GM19193 (cell line): ENCODE measurements around the gene KRT12.

ENCODE experiments used
- POLR2A ChIP-seq: IDR thresholded peaks from 4 replicates; pipeline ENCODE4 v1.6.1; 2011; ENCODE audit not compliant: insufficient read depth, insufficient read length; ENCODE audit errors: extremely low read depth

KRT12 gene

DNA sequence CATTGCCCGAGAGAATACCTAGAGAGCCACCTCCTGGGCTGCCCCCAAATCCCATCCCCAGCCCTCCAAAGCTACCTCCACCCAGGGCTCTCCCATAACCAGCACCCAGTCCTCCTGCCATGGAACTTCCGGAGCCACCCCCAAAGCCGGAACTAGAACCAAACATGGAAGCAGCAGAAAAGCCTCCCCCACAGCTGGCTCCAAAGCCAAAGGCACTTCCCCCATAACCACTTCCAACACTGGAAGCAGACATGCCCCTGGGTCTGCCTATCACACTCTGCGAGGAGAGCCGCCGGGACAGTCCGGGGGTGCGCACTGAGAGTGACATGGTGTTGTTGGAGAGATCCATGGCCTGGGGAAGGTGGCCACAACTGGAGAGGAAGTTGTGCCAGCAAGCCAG is at the start of gene KRT12:
TSS of gene KRT12 (minus strand) at position 386 of the 400 bp plus-strand sequence. CDS start at position 349, 37 bp downstream.
- no peak for TF ChIP-seq POLR2A

DNA sequence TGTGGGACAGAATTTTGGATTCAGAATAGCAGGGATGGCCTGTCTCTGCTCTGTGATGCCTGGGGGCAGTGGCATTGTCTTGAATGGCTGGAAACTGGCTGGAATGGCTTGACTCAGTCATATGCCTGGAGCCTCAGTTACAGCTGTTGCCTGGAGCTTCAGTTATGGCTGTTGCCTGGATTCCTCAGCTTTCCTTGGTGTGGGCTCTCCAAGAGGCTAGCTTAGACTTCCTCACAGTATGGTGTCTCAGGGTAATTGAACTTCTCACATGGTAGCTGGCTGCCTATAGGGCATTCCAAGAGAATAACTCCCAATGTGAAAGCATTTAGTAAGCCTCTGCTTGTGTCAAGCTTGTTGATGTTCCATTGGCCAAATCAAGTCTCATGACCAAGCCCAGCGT is 49.3 kb upstream of the KRT12 start:
- TF ChIP-seq POLR2A = no peak

DNA sequence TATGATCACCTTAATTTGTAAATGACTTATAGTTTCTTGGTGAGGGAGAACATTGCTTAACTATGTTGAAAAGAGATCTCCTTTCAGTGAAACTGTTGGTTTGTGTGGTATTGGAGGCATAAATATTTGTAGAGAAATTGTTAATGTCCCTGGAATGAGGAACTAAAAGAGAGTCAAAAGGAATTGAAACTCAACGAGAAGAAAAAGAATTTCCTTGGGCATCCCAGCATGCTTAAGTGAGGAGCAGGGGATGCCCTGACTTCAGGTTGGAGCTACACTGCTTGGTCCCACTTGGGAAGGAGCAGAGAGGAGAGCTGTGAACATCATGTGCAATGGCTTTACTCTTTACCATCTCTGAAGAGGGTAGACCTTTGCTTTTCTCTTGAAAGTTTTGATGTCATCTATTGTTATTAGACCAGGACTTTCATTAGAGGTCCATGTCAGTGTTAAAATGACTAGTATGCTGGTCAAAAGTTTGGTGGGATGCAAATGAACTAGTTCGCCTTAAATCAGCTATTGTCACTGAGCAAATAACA is 48.8 kb upstream of the KRT12 start:
- no peak for TF ChIP-seq POLR2A

DNA sequence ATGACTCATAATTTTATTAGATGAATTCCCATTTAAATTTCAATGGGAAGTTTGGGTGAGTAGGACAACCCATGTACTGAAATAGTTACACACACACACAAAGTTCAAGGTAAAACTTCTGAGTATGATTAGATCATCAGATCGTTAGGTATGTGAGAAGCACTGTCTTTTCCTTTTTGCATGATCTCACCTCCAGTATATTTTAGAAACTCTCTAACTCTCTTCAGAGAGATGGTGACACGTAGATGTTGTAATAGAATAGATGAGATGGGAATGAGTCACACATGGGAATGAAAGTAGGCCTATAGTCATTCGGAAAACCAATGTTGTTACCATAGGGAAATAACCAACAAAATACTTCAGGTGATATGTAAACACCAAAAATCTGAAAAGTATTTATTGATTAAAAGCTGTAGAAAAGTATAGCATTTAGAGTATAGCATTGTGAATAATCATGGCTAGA is 48.2 kb upstream of the KRT12 start:
- no peak for TF ChIP-seq POLR2A

DNA sequence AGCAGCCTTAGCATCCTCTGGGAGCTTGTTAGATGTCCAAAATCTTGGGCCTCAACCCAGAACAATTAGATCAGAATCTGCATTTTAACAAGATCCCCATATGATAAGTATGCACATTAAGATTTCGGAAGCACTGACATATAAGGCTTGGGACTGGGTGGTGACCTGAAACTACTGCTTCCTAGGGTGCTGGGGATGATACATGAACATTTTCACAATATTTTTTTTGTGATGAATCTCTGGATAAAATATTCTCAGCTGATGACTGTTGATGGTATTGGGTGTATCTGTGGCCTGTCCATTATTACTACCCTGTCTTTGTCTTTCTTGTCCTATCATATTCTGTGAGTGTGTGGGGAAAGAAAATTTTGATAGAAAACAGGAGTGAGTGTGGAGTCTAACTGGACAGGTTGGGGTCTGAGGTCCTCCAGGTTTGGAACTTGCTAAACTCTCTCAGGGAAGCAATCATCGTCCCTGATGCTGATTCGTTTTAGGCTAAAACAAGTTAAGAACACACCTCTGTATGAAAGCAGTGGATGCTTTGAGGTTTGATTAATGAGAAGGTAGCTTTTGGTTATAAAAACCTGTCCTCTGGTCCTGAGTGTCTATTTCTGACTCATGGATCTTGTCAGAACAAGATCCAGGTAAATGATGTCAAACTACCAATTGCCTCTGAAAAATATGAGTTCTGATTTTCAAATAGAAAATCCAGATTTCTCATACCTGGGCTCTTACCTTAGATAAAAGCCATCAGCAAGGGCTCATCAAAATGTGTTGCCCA is 47.2 kb upstream of the KRT12 start:
- TF ChIP-seq POLR2A = no peak

DNA sequence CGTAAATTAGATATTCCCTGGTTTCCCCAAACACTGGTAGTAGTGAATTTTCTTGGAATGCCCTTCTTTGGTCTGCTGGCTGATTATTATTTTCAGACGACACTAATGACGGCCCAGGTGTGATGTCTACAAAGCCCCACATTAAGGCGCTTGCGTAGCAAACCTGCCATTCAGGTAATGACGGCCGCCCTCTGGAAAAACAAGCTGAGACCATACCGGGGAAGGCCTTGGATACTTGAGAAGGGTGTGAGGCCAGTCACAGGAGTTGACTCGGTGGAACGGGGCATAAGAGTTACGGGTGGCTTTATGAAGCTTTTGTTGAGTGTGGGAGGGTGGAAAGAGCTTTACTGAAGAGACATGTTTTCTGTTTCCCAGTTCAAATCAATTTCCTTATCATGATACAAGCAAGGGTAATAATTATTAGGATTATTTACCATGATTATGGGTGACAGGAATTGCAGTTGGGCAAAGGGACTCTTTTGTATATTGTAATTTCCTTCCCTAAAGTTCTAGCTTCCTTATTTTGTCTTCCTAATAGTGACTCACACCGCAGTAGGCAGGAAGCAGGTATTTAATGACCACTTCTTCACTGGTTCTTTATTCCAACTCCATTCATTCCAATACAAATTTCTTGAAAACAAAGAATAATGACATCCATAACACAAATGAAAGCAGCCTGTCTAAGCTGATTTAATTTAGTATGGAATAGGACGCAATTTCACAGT is 45.6 kb upstream of the KRT12 start:
- no peak for TF ChIP-seq POLR2A

DNA sequence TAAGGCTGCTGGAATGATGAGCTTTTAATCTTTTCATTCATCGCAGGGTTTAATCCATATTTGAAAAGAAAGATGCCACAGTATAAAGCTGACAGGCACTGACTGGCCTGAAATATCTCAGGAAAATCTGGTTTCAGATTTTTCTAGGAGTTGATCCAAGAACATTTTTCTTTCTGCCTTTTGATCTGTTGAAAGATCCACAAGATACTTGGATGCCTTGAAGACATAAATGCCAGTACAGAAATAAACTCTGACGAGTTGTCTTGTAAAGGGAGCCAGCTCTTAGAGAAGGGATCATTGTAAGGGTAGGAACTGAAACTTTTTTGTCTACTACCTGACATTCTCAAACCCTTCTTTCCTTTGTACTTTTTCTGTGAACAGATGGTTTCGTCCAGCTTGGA is 43.4 kb upstream of the KRT12 start:
- TF ChIP-seq POLR2A = no peak

DNA sequence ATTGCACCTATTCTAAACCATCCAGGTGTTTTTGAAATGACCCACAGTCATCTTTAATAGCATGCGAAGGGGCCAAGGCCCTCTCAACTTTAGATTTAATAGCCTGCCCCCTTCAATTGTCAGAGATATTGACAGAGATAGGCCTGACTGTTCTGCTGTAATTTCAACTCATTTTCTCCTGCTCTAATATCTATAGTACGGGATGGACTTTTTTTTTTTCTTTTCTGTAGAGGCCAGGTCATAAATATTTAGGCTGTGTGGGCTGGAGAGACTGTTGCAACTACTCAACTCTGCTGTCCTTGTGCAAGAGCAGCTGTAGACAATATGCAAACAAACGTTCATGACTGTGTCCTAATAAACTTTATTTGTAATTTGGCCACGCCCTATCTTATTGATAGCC is 42.7 kb upstream of the KRT12 start:
- no peak for TF ChIP-seq POLR2A

DNA sequence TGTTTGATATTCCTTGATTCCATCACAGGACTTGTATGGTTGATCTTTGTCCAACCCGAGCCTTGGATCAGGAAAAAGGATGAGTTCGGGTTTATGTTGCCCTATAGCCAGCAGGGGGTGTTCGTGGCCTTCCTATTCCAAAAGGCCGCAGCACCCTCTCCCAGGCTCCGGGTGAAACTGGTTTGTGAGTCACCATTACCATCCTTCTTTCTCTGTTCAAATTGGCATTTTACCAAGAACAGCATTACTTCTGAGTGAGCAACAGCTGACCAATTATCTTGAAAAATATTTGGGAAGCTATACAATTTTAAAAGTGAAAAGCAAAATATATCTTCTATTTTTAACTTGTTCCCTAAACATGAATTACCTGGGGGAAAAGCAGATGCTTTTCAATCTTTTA is 42.3 kb upstream of the KRT12 start:
- no peak for TF ChIP-seq POLR2A

DNA sequence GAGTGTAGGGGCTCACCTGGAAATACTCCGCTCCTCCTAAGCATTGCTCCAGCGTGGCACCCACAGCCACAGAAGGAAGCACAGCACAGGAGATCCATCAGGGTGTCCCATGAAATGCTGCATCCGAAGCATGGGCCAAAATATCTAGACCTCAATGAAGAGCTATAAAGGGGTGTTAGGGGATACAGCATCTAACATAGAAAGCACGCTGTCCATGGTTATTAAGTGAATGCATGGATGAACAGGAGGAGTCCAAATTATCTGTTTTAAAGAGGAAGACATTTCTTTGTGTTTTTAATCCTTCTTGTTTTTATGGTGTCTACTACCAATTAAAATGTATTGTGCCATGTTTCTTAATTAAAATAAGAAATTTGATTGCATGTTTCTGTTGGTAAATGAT is 39.6 kb upstream of the KRT12 start:
- no peak for TF ChIP-seq POLR2A

DNA sequence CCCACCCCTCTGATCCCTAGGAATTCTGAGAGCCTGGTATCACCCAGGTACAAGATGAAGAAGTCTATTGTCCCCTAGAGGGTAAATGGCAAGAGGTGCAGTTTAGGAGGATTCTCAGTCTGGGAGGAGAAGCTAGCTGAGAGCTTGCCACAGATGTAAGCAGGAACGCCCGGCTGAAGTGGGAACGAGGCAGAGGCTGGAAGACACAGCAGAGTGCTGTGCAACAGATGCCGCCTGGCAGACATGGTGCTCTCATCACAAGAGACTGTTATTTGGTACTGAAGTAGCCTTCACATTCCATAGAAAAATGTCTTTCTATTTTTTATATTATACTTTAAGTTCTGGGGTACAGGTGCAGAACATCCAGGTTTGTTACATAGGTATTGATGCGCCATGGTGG is 38.3 kb upstream of the KRT12 start:
- no peak for TF ChIP-seq POLR2A

DNA sequence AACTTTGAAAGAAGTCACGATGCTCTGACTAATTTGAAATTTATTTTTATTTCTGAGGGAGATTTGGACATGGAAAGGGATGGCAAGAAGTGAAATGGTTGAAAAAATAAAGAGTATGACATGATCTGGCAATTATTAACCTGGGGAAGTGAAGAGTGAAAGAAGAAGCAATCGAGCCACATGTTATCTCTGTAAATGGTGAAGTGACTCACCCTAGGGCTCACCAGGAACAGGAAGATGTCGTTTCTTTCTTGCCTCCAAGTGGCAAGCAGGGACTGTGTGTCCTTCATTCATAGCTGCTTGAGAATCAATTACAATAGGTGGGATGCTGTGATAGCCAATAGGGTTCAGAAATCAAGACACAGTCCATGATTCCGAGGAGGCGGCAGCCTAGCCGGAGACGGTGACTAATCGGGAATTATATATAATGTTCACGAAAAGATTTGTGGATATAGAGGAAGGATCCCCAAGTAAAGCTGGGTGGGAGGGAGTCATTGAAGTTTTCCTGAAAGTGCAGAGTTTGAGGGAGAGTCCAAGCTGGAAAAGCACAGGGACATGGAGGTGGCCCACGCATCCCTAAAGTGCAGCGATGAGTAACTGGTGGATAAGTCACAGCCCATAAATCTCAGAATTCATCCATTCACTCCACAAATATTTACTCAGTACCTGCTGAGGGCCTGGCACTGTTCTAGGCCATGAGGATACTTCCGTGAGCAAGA is 36.3 kb upstream of the KRT12 start:
- no peak for TF ChIP-seq POLR2A

DNA sequence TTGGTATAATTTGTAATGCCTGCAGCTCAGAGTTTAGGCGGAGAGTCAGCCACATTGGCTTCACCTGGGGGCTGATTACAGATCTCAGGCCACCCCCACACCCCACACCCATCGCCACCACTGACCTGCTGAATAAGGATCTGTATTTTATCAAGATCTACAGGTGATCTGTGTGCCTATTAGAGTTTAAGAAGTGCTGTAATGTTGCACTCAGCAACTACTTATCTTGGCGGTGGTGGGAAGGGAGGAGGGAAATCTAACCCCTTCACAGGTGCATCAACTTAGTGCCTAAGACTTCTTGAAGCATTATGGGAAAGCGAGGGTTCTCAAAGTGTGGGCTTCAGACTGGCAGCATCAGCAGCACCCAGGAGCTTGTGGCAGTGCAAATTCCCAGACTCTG is 35.5 kb upstream of the KRT12 start:
- TF ChIP-seq POLR2A = no peak

DNA sequence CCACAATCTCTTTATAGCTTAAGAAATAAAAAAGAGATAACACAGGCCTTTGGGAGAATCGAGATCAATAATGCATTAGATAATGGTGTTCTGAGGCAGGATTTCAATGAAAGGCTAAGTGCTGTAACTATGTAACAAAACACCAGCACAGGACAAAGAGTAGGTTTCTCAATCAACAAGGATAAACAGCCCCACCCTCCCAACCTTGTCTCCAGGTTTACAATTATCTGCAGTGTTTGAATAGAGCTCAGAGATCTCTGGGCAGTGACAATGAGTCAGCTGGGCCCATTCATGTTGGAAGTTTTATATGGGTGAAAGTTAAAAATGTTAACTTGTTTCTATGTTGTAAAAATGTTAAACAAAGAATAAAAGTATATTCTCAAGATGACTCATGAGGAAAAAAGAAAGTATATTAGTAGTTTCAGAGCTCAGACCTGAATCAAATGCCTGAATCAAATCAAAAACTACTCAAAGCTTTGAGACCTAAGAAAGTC is 35.0 kb upstream of the KRT12 start:
- no peak for TF ChIP-seq POLR2A

DNA sequence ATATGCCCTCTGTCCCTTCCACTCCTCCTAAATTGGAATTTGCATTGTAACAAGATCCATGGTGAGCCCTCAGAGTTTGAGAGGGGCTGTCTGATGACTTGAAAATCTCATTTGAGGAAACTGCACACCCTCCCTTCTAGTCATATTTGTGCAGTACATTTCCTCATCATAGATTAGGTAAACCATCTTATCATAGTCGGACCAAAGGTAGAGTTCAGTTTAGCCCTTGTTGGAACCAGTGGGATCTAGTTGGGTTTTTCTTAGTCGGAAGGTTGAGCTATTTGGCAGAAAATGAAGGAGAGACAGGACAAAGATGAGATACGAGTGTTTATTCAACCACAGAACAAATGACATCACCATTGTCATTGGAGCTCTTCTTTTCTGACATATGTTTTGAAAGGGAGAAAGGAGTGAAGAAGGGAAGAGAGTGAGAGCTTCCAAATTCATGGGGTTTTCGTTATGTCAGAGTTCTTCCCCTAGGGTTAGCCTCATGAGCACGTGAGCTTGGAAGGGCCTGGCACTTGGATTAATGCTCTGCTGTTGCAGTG is 33.9 kb upstream of the KRT12 start:
- no peak for TF ChIP-seq POLR2A
